Neural progenitor cell (in vitro differentiated cells): Measurements from ENCODE around the gene CRK.

Experiments
- CTCF ChIP-seq: fragments of 200-600 bp; sonication (generic); IDR thresholded peaks from 2 replicates; pipeline ENCODE4 v1.5.1; 2017; ENCODE audit warnings: antibody characterized with exemption, mild to moderate bottlenecking
- EZH2 ChIP-seq: fragments of 200-600 bp; sonication (generic); IDR thresholded peaks from 2 replicates; pipeline ENCODE4 v1.6.1; 2017; ENCODE audit warnings: antibody characterized with exemption, mild to moderate bottlenecking, moderate library complexity

DNA sequence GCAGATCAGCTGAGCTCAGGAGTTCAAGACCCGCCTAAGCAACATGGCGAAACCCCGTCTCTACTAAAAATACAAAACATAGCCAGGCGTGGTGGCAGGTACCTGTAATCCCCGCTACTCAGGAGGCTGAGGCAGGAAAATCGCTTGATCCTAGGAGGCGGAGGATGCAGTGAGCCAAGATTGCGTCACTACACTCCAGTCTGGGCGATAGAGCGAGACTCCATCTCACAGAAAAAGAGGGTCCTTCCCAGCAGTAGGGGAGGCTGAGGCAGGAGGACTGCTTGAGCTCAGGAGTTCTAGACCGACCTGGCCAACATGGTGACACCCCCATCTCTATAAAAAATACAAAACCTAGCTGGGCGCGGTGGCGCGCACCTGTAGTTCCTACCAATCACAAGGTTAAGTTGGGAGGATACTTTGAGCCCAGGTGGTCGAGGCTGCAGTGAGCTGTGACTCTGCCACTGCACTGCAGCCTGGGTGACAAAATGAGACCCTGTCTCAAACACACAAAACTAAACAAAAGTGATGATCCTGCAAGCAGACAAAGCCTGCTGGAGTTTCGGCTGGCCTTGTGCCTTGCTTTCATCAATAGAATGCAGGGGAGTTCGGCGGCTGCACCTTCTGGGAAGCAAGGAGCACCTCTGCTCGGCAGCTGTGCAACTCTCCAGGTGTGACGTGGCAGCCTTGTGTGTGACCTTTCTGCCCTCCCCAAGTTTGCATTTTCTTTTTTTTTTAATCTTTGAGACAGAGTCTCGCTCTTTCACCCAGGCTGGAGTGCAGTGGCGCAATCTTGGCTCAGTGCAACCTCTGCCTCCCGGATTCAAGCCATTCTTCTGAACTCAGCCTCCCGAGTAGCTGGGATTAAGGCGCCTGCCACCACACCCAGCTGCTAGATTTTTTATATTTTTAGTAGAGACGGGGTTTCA lies 43.6 kb downstream of the CRK start:
- TF ChIP-seq CTCF (no peak), EZH2 (no peak)
